OCI-LY1 (cell line): ENCODE measurements around the gene CNTNAP2.

Experiments used
- H2AFZ ChIP-seq: fragments of 200-600 bp; sonication (generic), shearing (Covaris generic); 2 replicates; pipeline ENCODE4 v1.6.0; 2014; ENCODE audit warnings: antibody characterized with exemption, mild to moderate bottlenecking, low read length
- H3F3A ChIP-seq: fragments of 200-600 bp; sonication (generic), shearing (Covaris generic); 2 replicates; pipeline ENCODE4 v1.6.0; 2014; ENCODE audit warnings: mild to moderate bottlenecking, antibody characterized with exemption, low read length, moderate library complexity; ENCODE audit not compliant: insufficient read depth
- H3K27ac ChIP-seq: fragments of 200-600 bp; sonication (generic); 2 replicates; pipeline ENCODE4 v1.5.1; 2014; ENCODE audit warnings: low read length, mixed run types, mild to moderate bottlenecking, low read depth; ENCODE audit not compliant: poor library complexity, severe bottlenecking
- H3K27me3 ChIP-seq: fragments of 200-600 bp; sonication (generic); 2 replicates; pipeline ENCODE4 v1.6.0; 2014; ENCODE audit warnings: antibody characterized with exemption, mild to moderate bottlenecking, low read length, moderate library complexity; ENCODE audit not compliant: insufficient read depth
- H3K36me3 ChIP-seq: fragments of 200-600 bp; sonication (generic); 2 replicates; pipeline ENCODE4 v1.6.1; 2014; ENCODE audit warnings: mild to moderate bottlenecking, antibody characterized with exemption, low read length, moderate library complexity, mixed read lengths; ENCODE audit not compliant: insufficient read depth
- H3K4me1 ChIP-seq: fragments of 200-600 bp; sonication (generic); 2 replicates; pipeline ENCODE4 v1.5.1; 2014; ENCODE audit warnings: mild to moderate bottlenecking, low read length, moderate library complexity; ENCODE audit not compliant: insufficient read depth, severe bottlenecking
- H3K4me2 ChIP-seq: fragments of 200-600 bp; sonication (generic), shearing (Covaris generic); 2 replicates; pipeline ENCODE4 v1.6.1; 2014; ENCODE audit warnings: low read length
- H3K4me3 ChIP-seq: fragments of 200-600 bp; sonication (generic); 2 replicates; pipeline ENCODE4 v1.5.1; 2014; ENCODE audit warnings: low read length, low read depth, mild to moderate bottlenecking, mixed read lengths; ENCODE audit not compliant: poor library complexity, severe bottlenecking
- H3K79me2 ChIP-seq: fragments of 200-600 bp; shearing (Covaris generic); 2 replicates; pipeline ENCODE4 v1.6.1; 2016; ENCODE audit warnings: mixed run types, low read length, mixed read lengths; ENCODE audit not compliant: insufficient read depth
- H3K9ac ChIP-seq: fragments of 200-600 bp; sonication (generic), shearing (Covaris generic); 2 replicates; pipeline ENCODE4 v1.6.1; 2014; ENCODE audit warnings: mild to moderate bottlenecking, low read length, mixed read lengths
- H3K9me2 ChIP-seq: fragments of 200-600 bp; sonication (generic), shearing (Covaris generic); 2 replicates; pipeline ENCODE4 v1.6.1; 2014; ENCODE audit warnings: low read depth, mild to moderate bottlenecking, low read length, mixed read lengths
- H3K9me3 ChIP-seq: fragments of 200-600 bp; shearing (Covaris generic); 2 replicates; pipeline ENCODE4 v1.6.1; 2014; ENCODE audit warnings: low read length, mixed read lengths
- H4K20me1 ChIP-seq: fragments of 200-600 bp; sonication (generic), shearing (Covaris generic); 2 replicates; pipeline ENCODE4 v1.6.0; 2016; ENCODE audit warnings: mild to moderate bottlenecking, low read length; ENCODE audit not compliant: insufficient read depth
- CTCF ChIP-seq: fragments of 200-600 bp; sonication (generic), shearing (Covaris generic); IDR thresholded peaks from 2 replicates; pipeline ENCODE4 v1.5.1; 2017; ENCODE audit warnings: mild to moderate bottlenecking, antibody characterized with exemption, low read length, moderate library complexity, mixed read lengths
- EZH2 ChIP-seq: fragments of 200-600 bp; sonication (generic), shearing (Covaris generic); IDR thresholded peaks from 2 replicates; pipeline ENCODE4 v1.8.0; 2017; ENCODE audit warnings: borderline replicate concordance, mixed run types, mild to moderate bottlenecking, antibody characterized with exemption, low read length, moderate library complexity, mixed read lengths

Gene CNTNAP2

GRCh38 chr7:146223851-146224250, 107.2 kb downstream of the CNTNAP2 start:
- no peak overlapping the region for H3K4me3 ChIP-seq
- H4K20me1 ChIP-seq: no peaks in the 10 kb centered on the region
- H3K9ac ChIP-seq: no peak overlapping the region
- TF ChIP-seq CTCF: no peak
- TF ChIP-seq EZH2: no peak
- H2AFZ ChIP-seq: no peak overlapping the region
- H3F3A ChIP-seq: no peaks in the 10 kb centered on the region
- peaks cover 5% of the 10 kb centered on the region for H3K4me1 ChIP-seq
- no peak overlapping the region for H3K4me2 ChIP-seq
- no peak overlapping the region for H3K27ac ChIP-seq
- no peaks in the 10 kb centered on the region for H3K36me3 ChIP-seq
- H3K9me2 ChIP-seq: no peaks in the 10 kb centered on the region
- H3K27me3 ChIP-seq: no peaks in the 10 kb centered on the region
- H3K9me3 ChIP-seq: 0 out of 2 replicates have a peak, but pooled peaks cover 2% of the 10 kb centered on the region
- H3K79me2 ChIP-seq: no peaks in the 10 kb centered on the region

GRCh38 chr7:146232604-146233003, 116.0 kb downstream of the CNTNAP2 start:
- H3K27me3 ChIP-seq: no peaks in the 10 kb centered on the region
- TF ChIP-seq EZH2 (no peak), CTCF (no peak)
- H3K4me1 ChIP-seq: peaks cover 18% of the 10 kb centered on the region
- no peaks in the 10 kb centered on the region for H3K36me3 ChIP-seq
- H3K9me2 ChIP-seq: no peaks in the 10 kb centered on the region
- no peak overlapping the region for H3K27ac ChIP-seq
- H4K20me1 ChIP-seq: no peaks in the 10 kb centered on the region
- no peak overlapping the region for H3K4me3 ChIP-seq
- H3F3A ChIP-seq: no peaks in the 10 kb centered on the region
- H3K4me2 ChIP-seq: no peak overlapping the region
- H3K9ac ChIP-seq: no peak overlapping the region
- H2AFZ ChIP-seq: no peak overlapping the region
- H3K9me3 ChIP-seq: no peaks in the 10 kb centered on the region
- H3K79me2 ChIP-seq: no peaks in the 10 kb centered on the region

GRCh38 chr7:146235195-146235594, 118.6 kb downstream of the CNTNAP2 start:
- Histone ChIP-seq H3K9me2 (no peaks in the 10 kb centered on the region), H3K27me3 (no peaks in the 10 kb centered on the region), H3K4me3 (no peak overlapping the region), H3F3A (no peaks in the 10 kb centered on the region), H3K79me2 (no peaks in the 10 kb centered on the region), H3K9ac (no peak overlapping the region), H3K27ac (no peak overlapping the region), H3K4me2 (no peak overlapping the region), H2AFZ (no peak overlapping the region), H3K4me1 (no peaks in the 10 kb centered on the region), H3K9me3 (0 out of 2 replicates have a peak, but pooled peaks cover 2% of the 10 kb centered on the region), H3K36me3 (no peaks in the 10 kb centered on the region), H4K20me1 (no peaks in the 10 kb centered on the region)
- TF ChIP-seq CTCF: no peak
- TF ChIP-seq EZH2: no peak
